ENCODE data around the gene ALG9.
"Not testable (repeated sequence)": the region's sequence is repeated elsewhere in the genome, so short reads cannot be mapped to it uniquely, and the experiment has no call there.

ALG9 gene

DNA sequence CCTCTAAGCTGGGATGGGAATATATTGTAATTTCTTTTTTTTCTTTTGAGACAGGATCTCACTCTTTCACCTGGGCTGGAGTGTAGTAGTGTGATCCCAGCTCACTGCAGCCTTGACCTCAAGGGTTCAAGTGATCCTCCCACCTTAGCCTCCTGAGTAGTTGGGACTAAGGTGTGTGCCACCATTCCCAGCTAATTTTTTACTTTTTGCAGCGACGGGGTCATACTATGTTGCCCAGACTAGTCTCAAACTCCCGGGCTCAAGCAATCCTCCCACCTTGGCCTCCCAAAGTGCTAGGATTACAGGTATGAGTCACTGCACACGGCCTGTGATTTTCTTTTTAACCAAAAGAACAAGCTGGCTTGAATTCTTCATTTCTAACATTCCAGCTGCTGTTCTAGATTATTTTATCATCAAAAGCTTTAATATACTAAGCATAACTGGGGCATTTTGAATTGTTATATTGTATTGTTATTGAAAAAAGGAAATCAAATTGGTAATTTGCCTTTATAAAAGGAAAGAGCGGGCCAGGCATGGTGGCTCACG lies 78.4 kb downstream of the ALG9 start:
- no peak for DNase-seq

DNA sequence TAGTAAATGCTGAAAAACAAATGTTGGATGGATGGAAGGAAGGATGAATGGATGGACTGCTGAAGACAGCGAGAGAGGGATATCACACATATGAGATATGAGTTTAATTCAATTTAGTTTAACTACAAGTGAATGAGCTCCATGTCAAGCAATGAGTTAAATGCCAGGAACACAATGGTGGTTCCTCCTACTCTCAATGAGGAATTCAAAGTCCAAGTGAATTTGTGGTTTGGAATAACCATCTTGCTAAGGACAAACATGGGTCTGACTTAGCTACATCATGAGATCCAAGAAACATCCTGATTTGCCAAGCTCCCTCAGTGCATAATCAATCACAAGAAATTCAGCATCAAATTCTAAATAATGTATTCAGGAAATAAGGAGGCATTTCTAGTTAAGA lies 79.1 kb downstream of the ALG9 start:
- no peak for DNase-seq

DNA sequence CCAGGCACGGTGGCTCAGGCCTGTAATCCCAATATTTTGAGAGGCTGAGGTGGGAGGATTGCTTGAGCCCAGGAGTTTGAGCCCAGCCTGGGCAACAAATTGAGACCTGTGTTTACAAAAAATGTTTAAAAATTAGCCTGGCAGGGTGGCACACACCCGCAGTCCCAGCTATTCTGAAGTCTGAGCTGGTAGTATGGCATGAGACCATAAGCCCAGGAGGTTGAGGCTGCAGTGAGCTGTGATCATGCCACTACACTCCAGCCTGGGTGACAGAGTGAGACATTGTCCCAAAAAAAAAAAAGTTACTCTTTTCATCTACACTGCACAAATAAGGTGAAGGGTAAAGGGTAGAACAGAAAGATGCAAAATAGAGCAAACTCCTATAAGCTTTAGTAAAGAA lies 82.9 kb downstream of the ALG9 start:
- no peak for DNase-seq

DNA sequence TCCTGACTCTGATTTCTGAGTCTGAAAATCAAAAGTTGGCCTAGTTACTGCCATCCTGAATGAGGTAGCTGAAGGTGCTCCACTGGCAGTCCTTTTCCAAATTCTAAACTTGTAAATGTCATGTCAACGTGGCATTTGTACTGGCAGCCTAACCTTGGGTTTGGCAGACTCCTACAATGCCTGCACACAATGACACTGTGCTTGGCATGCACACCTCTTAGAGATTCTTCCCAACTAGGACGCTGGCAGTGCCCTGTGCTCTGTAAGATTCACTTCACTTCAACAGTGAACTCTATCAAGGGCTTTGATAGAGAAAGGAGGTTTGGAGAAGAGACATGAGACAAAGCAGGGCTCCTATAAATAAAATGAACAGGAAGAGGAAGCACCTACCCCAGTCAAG lies 83.3 kb downstream of the ALG9 start:
- DNase-seq: no peak

DNA sequence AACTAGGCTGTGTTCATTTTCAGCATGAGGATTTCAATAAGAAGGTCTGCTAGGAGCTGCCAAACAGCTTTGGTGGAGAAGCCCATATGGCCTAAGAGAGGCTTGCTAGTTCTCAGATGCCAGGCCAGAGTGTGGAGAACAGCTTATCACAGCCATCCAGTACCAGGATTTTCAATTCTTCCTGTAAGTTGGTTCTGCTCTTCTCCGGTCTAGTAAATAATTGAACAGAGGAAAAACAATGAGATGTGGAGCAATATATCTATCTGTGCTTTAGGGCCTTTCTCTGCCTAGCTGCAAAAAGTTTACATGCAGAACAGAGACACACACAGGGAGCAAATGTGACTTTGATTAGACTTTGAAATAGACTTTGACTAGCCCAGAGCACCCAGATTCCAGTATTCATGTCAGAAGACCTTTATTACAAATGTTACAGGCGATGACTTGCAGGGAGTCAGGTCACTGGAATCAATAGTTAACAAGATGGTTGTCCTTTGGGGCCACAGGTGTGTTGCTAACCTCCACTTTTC lies 85.4 kb downstream of the ALG9 start:
- no peak for DNase-seq

DNA sequence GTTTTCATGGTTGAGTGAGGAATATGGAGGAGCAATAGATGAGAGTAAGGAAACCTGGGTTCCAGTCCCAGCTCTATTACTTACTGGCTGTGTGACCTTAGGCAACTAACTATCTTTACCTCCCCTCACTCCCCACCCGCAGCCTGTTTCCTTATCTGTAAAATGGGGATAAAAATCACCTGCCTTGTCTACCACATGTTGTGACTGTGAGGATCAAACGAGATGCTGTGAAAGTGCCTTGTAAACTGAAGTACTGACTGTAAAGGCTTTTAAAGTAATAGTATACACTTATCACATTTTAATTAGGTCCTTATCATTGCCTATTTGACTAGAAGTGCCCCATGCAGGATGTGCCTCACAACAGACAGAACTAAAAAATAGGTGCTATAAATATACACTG lies 86.3 kb downstream of the ALG9 start:
- DNase-seq: no peak

DNA sequence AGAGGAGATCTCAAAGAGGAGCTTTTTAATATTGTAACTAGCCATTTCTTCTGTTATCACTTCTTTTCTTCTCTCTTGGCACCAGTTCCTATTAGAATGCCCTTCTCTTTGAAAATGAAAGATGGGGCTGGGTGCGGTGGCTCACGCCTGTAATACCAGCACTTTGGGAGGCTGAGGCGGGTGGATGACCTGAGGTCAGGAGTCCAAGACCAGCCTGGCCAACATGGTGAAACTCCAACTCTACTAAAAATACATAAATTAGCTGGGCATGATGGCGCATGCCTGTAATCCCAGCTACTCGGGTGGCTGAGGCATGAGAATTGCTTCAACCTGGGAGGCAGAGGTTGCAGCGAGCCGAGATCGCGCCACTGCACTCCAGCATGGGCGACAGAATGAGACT lies 87.1 kb downstream of the ALG9 start:
- DNase-seq: not testable (repeated sequence)

DNA sequence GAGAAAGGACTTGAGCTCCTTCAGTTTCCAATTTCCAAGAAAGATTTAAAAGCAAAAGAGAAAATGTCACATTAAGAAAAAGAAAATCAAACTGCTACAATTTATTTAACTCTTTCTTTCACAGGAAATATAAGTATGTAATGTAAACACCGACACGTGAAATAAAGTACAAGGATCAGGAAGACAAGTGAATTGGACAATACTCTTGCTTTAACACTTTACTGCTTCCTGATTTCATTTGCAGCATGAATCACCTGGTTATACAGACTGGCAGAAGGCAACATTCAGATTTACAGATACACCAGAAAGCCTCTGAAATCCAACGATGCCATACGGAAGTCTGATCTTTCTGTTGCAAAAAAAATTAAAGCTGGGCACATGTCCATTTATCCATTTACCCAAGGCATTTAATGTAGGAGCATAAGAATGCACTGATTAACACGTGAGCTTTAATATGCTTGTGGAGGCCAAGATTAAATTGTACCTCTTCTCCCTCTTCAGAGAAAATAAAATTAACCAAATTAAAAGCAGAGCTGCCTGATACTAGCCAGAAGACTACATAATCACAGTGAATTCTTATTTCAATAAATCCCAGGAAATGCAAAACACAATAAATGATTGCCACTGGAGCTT lies 89.2 kb downstream of the ALG9 start:
- DNase-seq: no peak

DNA sequence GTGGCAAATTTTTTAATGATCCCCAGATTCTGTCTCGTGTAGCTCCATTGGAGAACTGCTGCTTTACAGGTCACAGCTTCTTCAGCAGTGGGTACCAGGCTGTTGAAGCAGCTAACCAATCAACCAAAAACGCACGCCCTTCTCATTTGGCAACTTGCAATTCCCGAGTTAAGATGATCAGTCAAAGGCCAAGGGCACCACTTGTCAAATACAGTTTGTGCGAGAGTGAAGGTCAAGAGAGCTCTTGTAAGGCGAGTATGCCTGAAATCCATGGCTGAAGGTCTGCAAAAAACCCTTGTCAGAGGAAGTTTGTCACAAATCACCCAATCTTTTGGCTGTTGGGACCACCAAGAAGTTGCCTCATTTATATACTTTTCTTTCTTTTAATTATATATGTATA lies 92.3 kb downstream of the ALG9 start:
- no peak for DNase-seq

DNA sequence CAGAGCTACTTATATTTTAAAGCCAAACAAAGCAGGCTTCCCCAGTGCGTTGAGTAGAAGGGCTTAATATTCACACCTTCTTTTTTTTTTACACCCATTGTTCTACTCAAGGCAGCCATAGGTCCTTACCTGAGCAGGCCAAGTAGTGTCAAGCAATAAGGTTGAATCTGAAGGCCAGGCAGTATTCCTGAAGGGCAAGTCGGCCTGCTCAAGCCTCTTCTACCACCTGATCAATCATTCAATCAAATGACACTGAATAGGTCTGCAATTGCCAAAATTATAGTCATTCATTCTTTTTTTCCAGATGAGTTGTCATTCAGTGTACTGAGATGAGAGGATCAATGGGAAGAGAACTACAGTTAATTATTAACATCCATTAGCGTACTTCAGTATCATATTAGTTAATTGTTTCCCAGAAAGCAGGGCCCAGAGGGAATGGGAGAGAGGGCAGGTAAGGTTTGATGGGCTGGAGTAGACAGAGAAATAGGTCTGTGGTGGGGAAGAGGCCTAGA lies 93.3 kb downstream of the ALG9 start:
- DNase-seq: no peak

DNA sequence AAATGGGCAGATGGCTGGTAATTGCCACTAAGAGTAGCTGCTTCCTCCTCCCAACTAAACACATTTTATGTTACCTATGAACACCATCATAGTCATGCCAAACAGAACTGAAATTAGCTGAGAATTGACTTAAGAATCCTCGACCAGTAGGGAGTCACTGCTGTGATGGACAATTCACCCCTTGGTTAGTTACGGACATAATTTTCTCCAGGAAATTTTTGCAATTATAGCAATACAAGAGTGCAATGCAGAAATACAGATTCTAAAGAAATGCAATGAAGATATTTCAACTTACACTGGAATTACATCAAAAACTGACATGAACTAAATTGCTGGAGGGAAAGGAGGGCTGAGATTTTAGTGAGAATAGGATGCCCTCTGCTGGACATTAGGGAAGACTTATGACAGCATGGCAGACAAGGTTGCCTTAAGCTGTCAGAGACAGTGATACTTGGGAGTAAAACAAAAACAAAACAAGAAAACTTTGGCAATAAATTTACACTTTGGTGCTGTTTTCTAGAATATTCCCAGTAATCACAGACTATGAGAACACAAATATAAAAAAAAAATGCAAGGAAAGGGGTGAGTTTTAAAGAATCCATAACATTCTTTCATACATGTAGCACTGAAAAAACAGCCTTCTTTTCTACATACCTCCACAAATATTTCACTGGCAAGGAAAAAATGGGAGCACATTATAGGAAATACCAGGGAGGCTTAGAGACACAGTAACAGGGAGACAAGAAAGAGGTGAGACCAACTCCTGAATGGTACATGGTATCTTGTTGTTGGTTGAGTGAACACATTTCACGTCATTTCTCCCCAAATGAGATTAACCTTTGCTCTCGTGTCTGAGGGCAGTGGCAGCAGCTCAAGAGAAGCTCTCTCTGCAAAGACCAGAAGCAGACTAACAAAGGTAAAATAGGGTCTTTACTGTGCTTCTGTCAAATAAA lies 94.0 kb downstream of the ALG9 start:
- no peak for DNase-seq

DNA sequence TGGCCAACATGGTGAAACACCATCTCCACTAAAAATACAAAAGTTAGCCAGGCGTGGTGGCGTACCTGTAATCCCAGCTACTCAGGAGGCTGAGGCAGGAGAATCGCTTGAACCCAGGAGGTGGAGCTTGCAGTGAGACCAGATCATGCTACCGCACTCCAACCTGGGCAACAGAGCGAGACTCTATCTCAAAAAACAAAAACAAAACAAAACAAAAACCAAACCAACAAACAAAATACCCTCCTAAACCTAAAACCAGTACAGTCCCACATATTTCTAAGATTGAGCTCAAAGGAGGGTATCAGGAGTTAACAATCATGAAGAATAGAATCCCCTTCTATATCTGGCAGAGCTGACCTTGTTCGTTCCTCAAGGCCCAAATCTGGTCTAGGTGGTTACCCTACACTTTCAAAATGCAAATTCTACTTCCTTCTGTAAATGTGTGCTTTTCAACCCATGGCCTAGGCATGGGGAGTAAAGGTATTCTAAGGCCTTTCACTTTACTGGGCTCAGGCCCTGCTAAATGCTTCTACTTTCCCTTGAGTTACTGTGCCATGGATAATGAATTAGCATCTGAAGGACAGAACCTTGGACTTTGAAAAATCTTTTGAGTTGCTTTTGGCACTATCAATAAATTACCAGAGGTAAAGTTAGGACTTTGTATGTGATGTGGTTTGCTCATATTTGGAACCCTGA lies 94.8 kb downstream of the ALG9 start:
- DNase-seq: no peak

DNA sequence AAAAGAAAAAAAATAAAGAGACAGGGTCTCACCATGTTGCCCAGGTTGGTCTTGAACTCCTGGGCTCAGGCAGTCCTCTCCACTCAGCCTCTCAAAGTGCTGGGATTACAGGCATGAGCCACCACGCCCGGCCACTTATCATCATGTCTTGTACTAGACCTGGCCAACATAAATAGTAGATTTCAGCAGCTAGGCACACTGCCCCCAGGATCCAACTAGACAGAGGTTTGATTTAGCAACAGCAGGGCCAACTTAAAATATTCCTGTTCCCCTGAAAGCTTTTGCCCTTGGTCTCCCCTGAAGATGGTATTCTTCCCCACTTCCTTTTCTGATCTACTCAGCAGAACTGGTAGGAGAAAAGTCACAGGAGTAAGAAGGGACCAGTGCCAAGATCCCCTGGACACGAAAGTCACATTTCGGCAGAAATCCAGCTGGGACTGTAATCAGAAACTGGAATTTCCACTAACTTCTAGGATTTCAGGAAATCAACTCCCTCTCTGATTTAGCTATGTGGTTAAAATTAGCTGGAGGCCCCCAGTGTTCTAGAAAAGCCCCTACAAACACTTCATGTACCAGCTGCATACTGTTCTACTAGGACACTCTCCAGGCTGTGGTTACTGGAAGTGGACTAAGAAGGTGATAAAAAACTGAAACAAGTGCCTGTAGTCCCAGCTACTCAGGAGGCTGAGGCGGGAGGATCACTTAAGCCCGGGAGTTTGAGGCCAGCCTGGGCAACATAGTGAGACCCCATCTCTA lies 96.2 kb downstream of the ALG9 start:
- DNase-seq: no peak

DNA sequence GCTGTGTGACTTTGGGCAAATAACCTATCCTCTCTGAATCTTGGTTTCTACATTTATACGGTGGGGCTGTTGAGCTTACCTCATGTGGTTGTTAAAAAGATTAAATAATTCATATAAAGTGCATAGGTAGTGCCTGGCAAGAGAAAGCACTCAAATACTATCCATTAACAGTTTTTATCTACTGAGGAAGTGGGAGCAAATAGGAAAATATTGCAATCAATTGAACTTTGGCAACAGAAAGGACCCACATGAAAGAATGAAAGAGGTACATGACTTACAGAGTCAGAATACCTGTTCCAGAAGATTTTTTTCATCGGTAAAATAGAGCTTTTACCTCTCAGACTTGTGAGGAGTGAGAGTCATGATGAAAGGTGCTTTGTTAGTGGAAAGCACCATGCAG lies 98.8 kb downstream of the ALG9 start:
- DNase-seq: no peak

DNA sequence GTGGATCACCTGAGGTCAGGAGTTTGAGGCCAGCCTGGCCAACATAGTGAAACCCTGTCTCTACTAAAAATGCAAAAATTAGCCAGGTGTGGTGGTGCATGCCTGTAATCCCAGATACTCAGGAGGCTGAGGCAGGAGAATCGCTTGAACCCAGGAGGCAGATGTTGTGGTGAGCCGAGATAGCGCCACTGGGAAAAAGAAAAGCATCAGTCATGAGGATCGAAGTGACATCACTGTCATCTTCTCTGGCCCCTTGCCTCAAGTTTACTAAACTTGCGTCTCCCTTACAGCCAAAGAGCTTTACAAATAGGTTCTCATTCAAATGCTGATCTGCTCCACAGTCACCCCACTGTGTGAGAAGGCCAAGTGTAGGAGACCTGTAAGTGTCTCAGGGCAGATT lies 100.2 kb downstream of the ALG9 start:
- not testable (repeated sequence) for DNase-seq

DNA sequence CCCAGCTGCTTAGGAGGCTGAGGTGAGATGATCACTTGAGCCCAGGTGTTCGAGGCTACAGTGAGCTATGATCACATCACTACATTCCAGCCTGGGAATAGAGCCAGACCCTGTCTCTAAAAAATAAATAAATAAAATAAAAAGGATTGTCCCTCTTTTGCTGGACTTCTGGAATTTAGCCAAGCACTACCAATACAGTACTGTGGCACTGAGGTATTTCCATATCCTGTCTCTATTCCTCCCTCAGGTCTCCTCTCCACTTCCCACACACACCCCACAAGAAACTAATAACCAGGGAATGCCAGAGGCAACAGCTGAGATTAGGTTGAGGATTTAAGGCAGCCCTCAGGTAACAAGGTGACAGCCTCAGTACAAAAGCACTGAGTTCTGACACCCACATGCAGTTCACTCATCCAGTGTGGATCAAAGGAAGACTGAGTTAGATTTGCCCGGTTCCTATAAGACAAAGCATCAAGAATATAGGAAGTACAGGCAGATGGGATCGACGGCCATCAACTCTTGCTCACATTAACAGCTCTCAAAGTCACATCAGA lies 100.7 kb downstream of the ALG9 start:
- no peak for DNase-seq

DNA sequence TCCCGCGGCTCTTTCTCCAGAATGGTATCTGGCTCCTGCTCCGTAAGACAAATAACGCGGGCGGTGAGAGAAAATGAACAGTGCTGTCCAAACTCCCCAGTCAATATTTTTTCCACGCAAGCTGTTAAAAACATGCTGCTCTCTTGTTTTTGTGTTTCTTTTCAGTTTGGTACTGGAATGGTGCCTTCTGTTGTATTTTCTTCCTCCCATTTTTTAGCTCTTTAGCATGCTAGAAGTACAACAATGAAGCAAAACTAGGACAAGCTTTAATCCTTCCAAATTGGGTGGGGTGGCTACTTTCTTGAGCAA lies 104.6 kb downstream of the ALG9 start:
- DNase-seq: no peak

DNA sequence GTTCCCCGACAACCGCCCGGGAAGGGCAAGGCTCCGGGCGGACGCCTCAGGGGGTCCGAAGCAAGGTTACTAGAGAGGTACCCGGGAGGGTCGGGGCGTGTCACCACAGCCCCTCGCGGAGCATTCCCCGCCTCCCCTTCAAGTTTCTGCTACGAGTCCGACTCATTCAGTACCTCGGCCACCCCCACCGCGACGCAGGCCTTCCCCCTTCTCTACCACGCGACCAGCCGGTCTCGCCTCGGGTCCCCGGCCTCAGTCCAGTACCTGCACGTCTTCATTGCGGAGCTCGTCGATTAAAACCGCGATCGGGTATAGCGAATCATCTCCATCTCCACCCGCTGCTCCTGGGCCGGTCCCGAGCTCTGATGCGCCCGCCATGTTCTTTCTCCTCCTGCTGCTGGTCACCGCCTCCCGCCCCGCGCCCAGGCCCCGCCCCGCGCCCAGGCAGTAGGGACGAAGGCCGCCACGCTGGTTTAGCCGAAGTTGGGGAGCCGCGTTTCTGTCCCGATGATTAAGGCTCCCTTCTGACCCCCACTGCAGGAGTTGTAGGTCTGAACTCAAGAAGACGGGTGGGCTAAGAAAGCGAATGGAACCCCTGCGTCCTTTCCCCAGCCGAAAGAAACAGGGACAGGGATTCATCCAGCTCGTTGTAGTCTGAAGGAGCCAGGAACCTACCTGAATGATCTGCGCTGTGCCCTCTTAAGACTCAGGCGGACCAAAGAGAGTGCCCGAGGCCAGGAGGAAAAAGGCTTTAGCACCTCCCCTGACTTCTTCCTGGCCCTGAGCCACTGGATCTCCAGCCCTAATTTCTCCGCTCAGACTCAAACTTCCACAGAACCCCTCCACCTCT lies 105.2 kb downstream of the ALG9 start, which contains the start of gene PPP2R1B:
TSS of gene PPP2R1B (minus strand) at position 406 of the 850 bp plus-strand sequence. CDS start at position 378, 28 bp downstream.
- DNase-seq: peak; percentile 60 to 72

DNA sequence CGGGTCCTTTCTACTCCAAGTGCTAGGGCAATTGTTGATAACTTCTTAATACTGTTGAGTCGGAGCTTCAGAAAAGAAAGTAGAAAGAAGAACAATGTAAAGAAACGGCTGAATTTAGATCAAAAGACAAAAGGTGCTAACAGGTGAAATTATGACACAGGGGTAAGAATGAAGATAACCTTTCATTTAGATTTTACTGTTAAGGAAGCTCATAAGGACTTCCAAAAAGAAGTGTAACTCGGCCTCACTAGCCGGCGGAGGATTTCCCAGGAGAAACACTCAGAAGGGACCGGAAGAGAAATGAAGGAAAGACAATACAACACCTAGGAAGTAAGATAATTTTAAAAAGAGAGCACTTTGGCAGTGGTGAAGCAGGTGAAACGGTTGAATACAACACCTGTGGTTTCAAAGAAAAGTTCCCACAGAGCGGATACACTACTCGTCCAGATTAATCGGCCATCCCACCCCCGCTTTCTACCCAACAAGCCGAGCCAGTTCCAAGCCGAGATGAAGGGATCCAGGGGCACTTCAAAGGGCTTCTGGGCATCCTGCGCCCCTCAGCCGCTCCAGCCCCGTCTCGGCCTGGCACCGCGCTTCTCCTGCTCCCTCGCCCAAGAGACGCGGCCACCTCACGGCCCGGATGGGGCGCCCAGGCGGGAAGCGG lies 105.9 kb downstream of the ALG9 start:
- peak; percentile 6 to 14 for DNase-seq

DNA sequence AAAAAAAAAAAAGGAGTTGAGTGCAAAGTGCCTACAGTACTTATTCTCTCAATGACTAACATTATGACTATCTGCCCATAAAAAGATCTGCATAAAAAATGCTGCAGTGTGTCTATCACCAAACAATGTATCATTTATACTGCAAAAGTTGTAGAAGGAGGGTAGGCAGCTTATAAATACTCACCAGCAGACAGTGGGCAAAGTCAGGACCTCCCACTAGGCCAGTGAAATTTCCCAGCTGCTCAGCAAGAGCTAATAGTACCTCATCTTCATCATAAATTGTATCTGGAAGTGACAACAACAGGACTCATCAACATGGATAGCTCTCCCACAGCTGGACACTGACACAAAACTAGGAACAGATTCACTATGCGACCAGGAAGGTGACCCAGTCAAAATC lies 106.8 kb downstream of the ALG9 start:
- no peak for DNase-seq

Measured in stimulated activated CD4-positive, alpha-beta T cell treated with anti-CD3 and anti-CD28 coated beads, Interleukin-2, amount 100 ng/mL, for 48 hours (primary cell).